GF-D8 (cell line): ENCODE measurements around the gene SLC41A1.

ENCODE experiments used
- DNase-seq: peaks from one replicate; lab custom pipeline; 2025; lab: John Stamatoyannopoulos, UW

The SLC41A1 gene

DNA sequence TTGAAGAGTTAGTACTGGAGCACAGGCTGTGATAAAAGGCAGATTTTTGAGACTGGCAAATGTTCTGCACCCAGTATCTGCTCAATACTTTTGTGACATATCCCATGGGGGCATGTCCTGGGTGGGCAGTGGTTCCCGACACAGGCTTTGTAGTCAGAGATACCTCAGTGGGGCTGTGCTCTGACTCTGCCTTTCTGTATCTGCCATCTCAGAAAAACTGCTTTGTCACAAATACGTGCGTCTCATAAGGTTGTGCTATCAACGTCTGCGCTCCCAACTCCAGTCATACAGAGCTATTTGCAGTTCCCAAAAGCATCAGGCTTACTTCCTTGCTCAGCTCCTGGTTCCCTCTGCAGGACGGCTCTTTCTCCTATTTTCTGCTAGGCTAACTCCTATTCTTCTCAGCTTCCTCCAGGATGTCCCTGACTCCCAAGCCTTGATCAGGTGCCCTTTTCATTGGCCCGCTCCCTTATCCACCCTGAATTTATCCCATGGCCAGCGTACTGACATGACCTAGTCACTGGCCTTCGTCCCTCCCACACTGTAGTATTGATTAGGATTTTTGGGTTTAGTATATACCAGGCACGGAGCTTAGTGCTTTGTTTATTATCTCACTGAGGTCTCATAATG, 25.6 kb downstream of the SLC41A1 start:
- DNase-seq, result no peak

DNA sequence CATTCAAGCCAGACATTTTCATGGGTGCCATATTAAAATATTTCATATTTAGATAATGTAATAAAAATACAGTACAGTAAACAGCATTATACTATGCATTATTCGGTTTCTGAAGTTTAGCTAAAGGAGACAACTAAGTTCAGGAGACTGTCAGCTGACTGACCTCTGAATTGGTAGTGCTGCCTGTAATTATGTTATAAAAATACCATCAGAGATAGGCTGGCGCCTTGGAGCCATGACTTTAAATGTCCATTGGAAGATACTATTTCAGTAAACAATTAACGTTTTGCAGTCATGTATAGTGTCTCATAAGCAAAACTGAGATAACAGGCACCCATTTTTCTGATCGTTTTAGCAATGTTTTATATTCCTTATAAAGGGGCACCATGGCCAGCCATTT, 26.4 kb downstream of the SLC41A1 start:
- DNase-seq, result no peak

DNA sequence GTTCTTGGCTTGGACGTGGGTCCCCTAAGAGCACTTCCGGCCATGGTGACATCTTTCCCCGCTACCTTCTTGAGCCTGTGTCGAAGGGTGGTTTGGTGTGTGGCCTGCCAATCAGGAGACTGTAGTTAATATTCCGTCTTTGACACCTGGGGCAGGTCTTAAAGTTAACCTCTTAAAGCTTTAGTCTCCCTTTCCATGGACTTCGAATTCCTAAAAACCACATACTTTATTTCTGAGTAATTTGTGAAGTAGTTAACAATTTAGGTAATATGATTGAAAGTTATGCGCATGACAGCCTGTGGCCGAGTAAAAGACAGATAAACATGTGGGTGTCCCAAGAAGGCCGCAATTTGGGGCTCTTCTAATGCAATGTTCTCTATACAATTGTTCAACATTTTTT, 27.6 kb downstream of the SLC41A1 start:
- no peak for DNase-seq

DNA sequence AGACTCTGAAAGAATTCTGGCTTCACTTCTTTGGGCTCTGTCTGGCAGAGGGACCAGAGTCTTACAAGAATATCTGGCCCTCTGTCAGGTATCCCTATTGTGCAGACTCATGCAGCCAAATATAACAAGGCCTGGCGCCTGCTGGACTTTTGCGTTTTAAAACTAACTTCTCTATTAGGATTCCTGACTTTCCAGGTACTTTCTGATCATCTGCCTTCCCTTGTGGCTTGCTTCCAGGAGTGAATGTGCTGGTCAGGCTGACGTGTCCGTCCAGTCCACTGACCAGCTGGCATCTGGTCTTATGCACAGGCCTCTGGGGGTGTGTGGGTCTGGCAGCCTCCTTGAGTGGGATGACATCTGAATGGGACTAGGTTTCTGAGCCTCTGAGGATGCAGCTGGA, 29.1 kb downstream of the SLC41A1 start:
- DNase-seq, result no peak

DNA sequence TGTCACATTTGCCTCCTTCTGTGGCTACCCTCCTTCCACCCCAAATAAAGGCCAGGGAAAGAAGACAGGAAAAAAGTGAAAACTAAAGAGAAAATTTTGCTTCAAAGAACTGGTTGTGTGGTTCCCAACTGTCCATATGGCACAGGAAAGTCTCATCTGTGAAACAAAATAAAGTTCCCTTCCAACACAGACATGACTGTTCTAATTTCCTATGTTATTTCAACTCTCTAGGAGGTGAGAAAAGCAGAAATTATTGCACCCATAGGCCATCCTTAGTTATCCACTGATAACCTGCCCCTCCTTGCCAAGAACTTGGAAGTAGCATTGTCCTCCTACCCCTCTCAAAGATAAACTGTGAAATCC, 29.6 kb downstream of the SLC41A1 start:
- no peak for DNase-seq

GRCh38 chr1:205782627-205783432, 30.2 kb downstream of the SLC41A1 start:
- no peak for DNase-seq

- DNase-seq, result no peak
These were observed 32.7 kb downstream of the SLC41A1 start for GRCh38 chr1:205780335-205780734.

DNA sequence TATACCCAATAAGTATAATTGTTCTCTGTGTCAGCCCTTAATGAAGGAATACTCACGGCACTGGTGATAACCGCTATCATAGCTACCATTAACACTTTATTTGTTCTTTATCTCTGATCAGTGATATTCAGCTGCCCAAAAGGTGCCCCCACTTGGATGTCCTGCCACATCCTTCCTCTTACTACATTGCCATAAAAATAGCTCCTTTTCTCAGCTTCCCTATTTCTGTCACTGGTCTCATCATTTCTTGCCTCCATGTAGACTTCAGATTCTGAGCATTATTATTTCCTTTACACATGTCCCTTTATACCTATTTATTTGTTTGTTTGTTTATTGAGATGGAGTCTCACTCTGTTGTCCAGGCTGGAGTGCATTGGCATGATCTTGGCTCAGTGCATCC, 35.0 kb downstream of the SLC41A1 start:
- DNase-seq, result peak; percentile 62

GRCh38 chr1:205775717-205776056, 37.3 kb downstream of the SLC41A1 start:
- no peak for DNase-seq

- DNase-seq, result peak; percentile 60
These were observed 37.8 kb downstream of the SLC41A1 start, which contains the start of gene RAB29 for GRCh38 chr1:205775015-205775716. Gene RAB29, minus strand, starts transcription at chr1:205775482. Its CDS starts 526 bp downstream, at chr1:205774956.

DNA sequence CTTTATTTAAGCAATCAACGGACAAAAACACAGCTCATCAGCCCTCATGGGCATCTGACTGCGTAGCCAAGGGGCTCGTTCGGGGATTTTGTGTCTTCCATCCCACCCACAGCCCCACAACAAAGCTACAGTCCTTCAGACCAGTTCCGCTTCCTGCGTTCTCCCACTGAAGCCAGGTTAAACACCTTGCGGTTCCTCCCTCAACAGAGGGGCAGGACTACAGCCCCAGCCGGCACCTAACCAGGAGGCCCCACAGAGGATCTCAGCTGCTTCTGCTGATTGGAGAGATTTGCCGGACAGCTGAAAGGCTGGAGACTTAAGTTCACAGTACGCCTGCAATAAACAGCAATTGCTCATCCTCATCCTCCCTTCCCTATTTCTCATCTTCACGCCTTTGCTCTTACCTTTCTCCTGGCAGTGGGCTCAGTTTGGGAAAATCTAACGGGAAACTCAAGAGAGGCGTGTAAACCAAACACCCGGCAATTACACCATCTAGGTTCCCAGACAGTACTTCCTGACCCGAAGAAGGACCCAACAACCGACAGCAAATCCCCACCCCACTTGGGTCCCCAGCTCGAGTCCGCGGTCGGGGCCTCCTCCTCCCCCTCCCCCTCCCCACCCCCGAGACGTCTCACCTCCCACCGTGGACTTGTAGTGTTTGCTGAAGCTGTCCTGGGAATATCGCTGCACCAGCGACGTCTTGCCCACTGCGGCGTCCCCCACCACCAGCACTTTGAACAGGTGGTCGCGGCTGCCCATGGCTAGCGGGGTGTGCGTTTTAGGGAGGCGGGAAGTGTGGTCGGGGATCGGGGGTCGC, 38.6 kb downstream of the SLC41A1 start:
- DNase-seq, result no peak

GRCh38 chr1:205772607-205773032, 40.4 kb downstream of the SLC41A1 start:
- no peak for DNase-seq

GRCh38 chr1:205770618-205771017, 42.4 kb downstream of the SLC41A1 start:
- no peak for DNase-seq

DNA sequence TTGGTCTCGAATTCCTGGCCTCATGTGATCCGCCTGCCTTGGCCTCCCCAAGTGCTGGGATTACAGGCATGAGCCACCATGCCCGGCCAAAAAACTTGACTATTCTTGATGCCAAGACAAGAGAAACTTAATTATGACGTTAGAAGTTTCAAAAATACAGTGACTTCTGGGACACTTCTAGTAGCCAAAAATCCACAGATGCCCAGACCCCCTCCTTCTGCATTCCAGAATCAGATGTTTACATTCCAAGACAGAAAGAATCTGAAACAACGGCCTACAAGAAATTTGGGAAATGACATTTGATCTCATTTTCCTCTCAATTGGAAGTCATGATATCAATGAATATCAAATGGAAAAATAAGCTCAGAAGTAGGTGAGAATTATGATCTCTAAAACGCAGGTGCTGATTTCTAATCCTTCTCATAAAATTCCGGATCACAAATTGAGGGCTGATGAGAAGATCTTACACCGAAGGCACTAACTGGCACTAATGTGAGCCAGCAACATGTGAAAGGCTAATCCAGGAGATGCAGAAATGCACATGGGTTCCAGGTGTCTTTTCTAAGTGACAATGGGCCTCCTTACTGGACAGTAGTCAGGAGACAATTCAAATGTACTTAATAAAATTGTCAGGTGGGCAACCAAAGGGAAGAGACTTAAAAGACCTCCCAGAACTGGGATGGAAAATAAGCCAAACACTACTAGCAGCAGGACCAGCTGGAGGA, 43.2 kb downstream of the SLC41A1 start:
- DNase-seq, result no peak

- DNase-seq, result no peak
These were observed 45.8 kb downstream of the SLC41A1 start for GRCh38 chr1:205767248-205767647.

DNA sequence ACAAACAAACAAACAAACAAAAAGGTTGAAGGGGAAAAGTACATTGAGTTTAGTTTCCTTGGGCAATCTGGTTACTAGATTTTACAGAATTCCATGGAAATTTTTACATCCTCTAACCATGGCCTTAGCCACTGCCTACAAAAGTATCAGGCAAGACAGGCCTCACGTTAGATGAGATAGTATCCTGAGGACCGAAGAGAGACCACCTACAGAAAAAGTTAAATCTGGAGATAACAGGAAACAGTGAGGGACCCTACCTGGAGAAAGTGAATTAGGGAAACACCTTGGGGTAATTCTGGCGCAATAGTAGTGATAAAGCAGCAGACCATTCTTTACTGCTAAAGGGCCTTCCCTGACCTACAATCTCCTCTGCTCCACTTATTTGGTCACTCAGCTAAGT, 46.4 kb downstream of the SLC41A1 start:
- DNase-seq, result no peak

GRCh38 chr1:205766038-205766437, 47.0 kb downstream of the SLC41A1 start:
- no peak for DNase-seq

DNA sequence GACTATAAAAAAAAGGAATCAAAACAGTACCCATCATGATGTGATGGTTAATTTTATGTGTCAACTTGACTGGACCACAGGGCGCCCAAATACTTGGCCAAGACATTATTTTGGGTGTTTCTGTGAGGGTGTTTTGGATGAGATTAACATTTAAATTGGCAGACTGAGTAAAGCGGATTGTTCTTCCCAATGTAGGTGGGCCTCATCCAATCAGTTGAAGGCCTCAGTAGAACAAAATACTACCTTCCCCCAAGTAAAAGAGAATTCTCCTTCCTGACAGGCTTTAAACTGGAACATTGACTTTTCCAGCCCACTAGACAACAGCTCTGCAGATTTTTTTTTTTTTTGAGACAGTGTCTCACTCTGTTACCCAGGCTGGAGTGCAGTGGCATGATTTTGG, 48.4 kb downstream of the SLC41A1 start:
- DNase-seq, result no peak

DNA sequence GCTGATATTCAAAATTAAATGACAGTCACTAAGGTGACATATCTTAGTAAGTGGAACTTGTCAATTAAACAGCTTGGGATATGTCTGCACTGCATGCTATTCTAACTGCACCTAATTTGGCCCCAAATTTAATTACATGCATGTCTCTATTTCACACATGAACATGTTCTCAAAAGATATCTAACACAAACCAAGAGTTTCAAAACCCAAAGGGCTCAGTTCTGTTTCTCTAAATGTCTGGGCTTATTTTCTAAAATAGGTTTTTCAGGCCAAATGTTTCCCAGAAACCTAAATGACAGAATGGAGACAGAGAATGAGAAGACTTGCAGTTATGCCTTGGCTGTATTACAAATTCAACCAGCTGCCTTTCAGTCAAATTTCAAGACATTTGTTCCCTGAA, 49.0 kb downstream of the SLC41A1 start:
- DNase-seq, result no peak

DNA sequence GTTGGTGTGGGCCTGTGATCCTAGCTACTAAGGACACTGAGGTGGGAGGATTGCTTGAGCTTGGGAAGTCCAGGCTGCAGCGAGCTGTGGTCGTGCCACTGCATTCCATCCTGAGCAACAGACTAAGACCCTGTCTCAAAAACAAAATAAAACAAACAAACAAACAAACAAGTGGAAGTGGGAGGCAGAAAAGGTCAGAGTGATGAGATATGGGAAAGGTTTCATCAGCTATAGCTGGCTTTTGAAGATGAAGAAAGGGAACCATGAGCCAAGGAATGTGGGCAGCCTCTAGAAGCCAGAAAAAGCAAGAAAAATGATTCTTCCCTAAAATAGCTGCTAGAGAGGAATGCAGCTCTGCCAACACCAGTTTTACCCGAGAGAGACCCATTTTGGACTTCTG, 52.4 kb downstream of the SLC41A1 start:
- DNase-seq, result no peak

- DNase-seq, result no peak
These were observed 56.4 kb downstream of the SLC41A1 start for GRCh38 chr1:205756552-205756951.

- no peak for DNase-seq
These were observed 58.1 kb downstream of the SLC41A1 start for GRCh38 chr1:205754857-205755256.
